IMR-90 (cell line): ENCODE results near the gene FITM1. TPM values are rescaled to one million over a fixed set of nuclear protein-coding genes. Genes with fewer than 3 reads are reported as not detected.

Experiments
- ATAC-seq: fragments of 200-7000 bp; cut with Tn5 transposase; 2 replicates; pipeline ENCODE4 v1.9.1; 2020; ENCODE audit warnings: low read depth, mild to moderate bottlenecking, moderate library complexity
- BruUV-seq: library from RNA; stranded (reverse); fragments of 400-500 nt; replicated peaks from 2 replicates; lab custom pipeline; 2021; lab: Mats Ljungman, UMichigan
- CTCF ChIA-PET: fragments of 300-600 bp; formaldehyde crosslinking; extraction: SDS; loops from one replicate; lab custom pipeline; 2021; ENCODE audit warnings: antibody characterized with exemption; lab: Yijun Ruan, JAX
- POLR2A ChIA-PET: fragments of 300-600 bp; sonication (Branson Sonifier 250); formaldehyde crosslinking; loops from one replicate; lab custom pipeline; 2022; ENCODE audit warnings: antibody characterized with exemption; ENCODE audit not compliant: unreplicated experiment; lab: Charles Lee
- DNase-seq: peaks from one replicate; pipeline ENCODE4 v3.0.0; 2013
- H2AFZ ChIP-seq: replicated peaks from 2 replicates; pipeline ENCODE3; 2013; ENCODE audit warnings: low read length, mild to moderate bottlenecking; ENCODE audit not compliant: poor library complexity
- H2AK5ac ChIP-seq: 2 replicates; pipeline ENCODE4 v1.6.1; 2013; ENCODE audit warnings: low read depth, low read length, inconsistent platforms
- H2AK9ac ChIP-seq: replicated peaks from 2 replicates; pipeline ENCODE3; 2013; ENCODE audit warnings: mild to moderate bottlenecking, low read depth, low read length, moderate library complexity; ENCODE audit not compliant: poor library complexity
- H2BK120ac ChIP-seq: 2 replicates; pipeline ENCODE4 v1.6.1; 2013; ENCODE audit warnings: low read depth, low read length, inconsistent platforms
- H2BK15ac ChIP-seq: 3 replicates; pipeline ENCODE4 v1.6.1; 2013; ENCODE audit warnings: low read depth, low read length, inconsistent platforms
- H2BK20ac ChIP-seq: 2 replicates; pipeline ENCODE4 v1.6.1; 2013; ENCODE audit warnings: low read depth, mild to moderate bottlenecking, inconsistent platforms, low read length, moderate library complexity
- H2BK5ac ChIP-seq: 2 replicates; pipeline ENCODE4 v1.6.1; 2013; ENCODE audit warnings: mild to moderate bottlenecking, low read depth, low read length, inconsistent platforms; ENCODE audit not compliant: poor library complexity, severe bottlenecking
- H3K14ac ChIP-seq: replicated peaks from 2 replicates; pipeline ENCODE4 v1.6.1; 2013; ENCODE audit warnings: low read depth, low read length, inconsistent platforms
- H3K18ac ChIP-seq: 2 replicates; pipeline ENCODE4 v1.6.1; 2013; ENCODE audit warnings: low read depth, low read length, control low read depth
- H3K23ac ChIP-seq: 2 replicates; pipeline ENCODE4 v1.6.1; 2013; ENCODE audit warnings: low read depth, low read length, inconsistent platforms
- H3K27ac ChIP-seq: 2 replicates; pipeline ENCODE4 v1.5.1; 2013; ENCODE audit warnings: mild to moderate bottlenecking, control low read depth, low read length; ENCODE audit not compliant: insufficient read depth
- H3K27me3 ChIP-seq: 2 replicates; pipeline ENCODE4 v1.6.1; 2013; ENCODE audit warnings: low read length; ENCODE audit not compliant: control insufficient read depth, insufficient read depth
- H3K36me3 ChIP-seq: 2 replicates; pipeline ENCODE4 v1.6.1; 2013; ENCODE audit warnings: low read length, mixed read lengths; ENCODE audit not compliant: control insufficient read depth, insufficient read depth
- H3K4ac ChIP-seq: 2 replicates; pipeline ENCODE4 v1.6.1; 2013; ENCODE audit warnings: low read depth, low read length, inconsistent platforms
- H3K4me1 ChIP-seq: 2 replicates; pipeline ENCODE4 v1.6.1; 2013; ENCODE audit warnings: low read length, mixed read lengths; ENCODE audit not compliant: control insufficient read depth, insufficient read depth
- H3K4me2 ChIP-seq: 2 replicates; pipeline ENCODE4 v1.6.1; 2013; ENCODE audit warnings: low read depth, mild to moderate bottlenecking, control low read depth, low read length, moderate library complexity
- H3K4me3 ChIP-seq: 2 replicates; pipeline ENCODE4 v1.5.1; 2013; ENCODE audit warnings: low read depth, mild to moderate bottlenecking, control low read depth, low read length, moderate library complexity; ENCODE audit not compliant: insufficient read depth
- H3K56ac ChIP-seq: 2 replicates; pipeline ENCODE4 v1.6.1; 2013; ENCODE audit warnings: low read length, inconsistent platforms; ENCODE audit not compliant: insufficient read depth; ENCODE audit errors: extremely low read depth
- H3K79me1 ChIP-seq, 2 experiments: 2 replicates each; pipeline ENCODE4 v1.6.1; 2013; ENCODE audit warnings: low read length in 2 of 2, inconsistent platforms in 1 of 2, low read depth in 1 of 2
- H3K9ac ChIP-seq: 2 replicates; pipeline ENCODE4 v1.6.1; 2013; ENCODE audit warnings: low read depth, low read length, control low read depth
- H3K9me1 ChIP-seq: 2 replicates; pipeline ENCODE4 v1.6.1; 2013; ENCODE audit warnings: low read length, inconsistent platforms; ENCODE audit not compliant: insufficient read depth
- H3K9me3 ChIP-seq: 2 replicates; pipeline ENCODE4 v1.6.1; 2013; ENCODE audit warnings: low read length; ENCODE audit not compliant: control insufficient read depth, insufficient read depth
- H4K20me1 ChIP-seq: 2 replicates; pipeline ENCODE4 v1.6.1; 2013; ENCODE audit warnings: low read length, inconsistent platforms; ENCODE audit not compliant: insufficient read depth
- H4K5ac ChIP-seq: 2 replicates; pipeline ENCODE4 v1.6.1; 2013; ENCODE audit warnings: mild to moderate bottlenecking, low read depth, low read length, control low read depth
- H4K8ac ChIP-seq, 2 experiments: 2 replicates each; pipeline ENCODE4 v1.6.1; 2013; ENCODE audit warnings: low read depth in 2 of 2, low read length in 2 of 2, control low read depth in 1 of 2, inconsistent platforms in 1 of 2
- H4K91ac ChIP-seq: 2 replicates; pipeline ENCODE4 v1.6.1; 2013; ENCODE audit warnings: low read depth, low read length, inconsistent platforms; ENCODE audit not compliant: insufficient read depth
- BHLHE40 ChIP-seq: fragments of 150-350 bp; IDR thresholded peaks from 2 replicates; pipeline ENCODE4 v1.6.1; 2016; ENCODE audit warnings: mild to moderate bottlenecking, low read depth, low read length
- CEBPB ChIP-seq: IDR thresholded peaks from 2 replicates; pipeline ENCODE4 v1.6.1; 2012; ENCODE audit warnings: low read depth, low read length, improper control_type of control experiment
- CHD1 ChIP-seq: IDR thresholded peaks from 2 replicates; pipeline ENCODE4 v1.6.1; 2012; ENCODE audit warnings: low read depth, low read length, improper control_type of control experiment
- FOS ChIP-seq: fragments of 150-350 bp; IDR thresholded peaks from 2 replicates; pipeline ENCODE4 v1.6.1; 2016; ENCODE audit warnings: low read depth, low read length
- MAFK ChIP-seq: IDR thresholded peaks from 2 replicates; pipeline ENCODE4 v1.6.1; 2012; ENCODE audit warnings: low read depth, low read length, improper control_type of control experiment
- MAZ ChIP-seq: IDR thresholded peaks from 2 replicates; pipeline ENCODE4 v1.6.1; 2012; ENCODE audit warnings: low read depth, mild to moderate bottlenecking, low read length, improper control_type of control experiment, moderate library complexity, borderline replicate concordance
- MXI1 ChIP-seq: IDR thresholded peaks from 2 replicates; pipeline ENCODE4 v1.6.1; 2012; ENCODE audit warnings: low read depth, mild to moderate bottlenecking, low read length, moderate library complexity, borderline replicate concordance
- NFE2L2 ChIP-seq: fragments of 150-350 bp; IDR thresholded peaks from 2 replicates; pipeline ENCODE4 v1.6.1; 2016; ENCODE audit warnings: low read depth, mild to moderate bottlenecking, low read length
- POLR2A ChIP-seq: IDR thresholded peaks from 2 replicates; pipeline ENCODE4 v1.6.1; 2012; ENCODE audit warnings: mild to moderate bottlenecking, low read depth, low read length
- RAD21 ChIP-seq: IDR thresholded peaks from 2 replicates; pipeline ENCODE4 v1.6.1; 2012; ENCODE audit warnings: low read length, improper control_type of control experiment
- RCOR1 ChIP-seq: IDR thresholded peaks from 2 replicates; pipeline ENCODE4 v1.6.1; 2012; ENCODE audit warnings: mild to moderate bottlenecking, low read length, improper control_type of control experiment; ENCODE audit not compliant: insufficient replicate concordance
- RFX5 ChIP-seq: IDR thresholded peaks from 2 replicates; pipeline ENCODE4 v1.8.0; 2012; ENCODE audit warnings: low read depth, mild to moderate bottlenecking, low read length, moderate library complexity
- SMC3 ChIP-seq: fragments of 150-350 bp; IDR thresholded peaks from 2 replicates; pipeline ENCODE4 v1.6.1; 2016; ENCODE audit warnings: low read depth, mild to moderate bottlenecking, antibody characterized with exemption, low read length, moderate library complexity
- WGBS, 2 experiments: methylation state at CpG; one replicate each; pipeline versions ENCODE4 v1.1.5 to v1.1.7; 2013; ENCODE audit warnings: missing lambda C conversion rate in 2 of 2; ENCODE audit not compliant: insufficient read length in 1 of 2; ENCODE audit errors: extremely low coverage in 2 of 2; 5-methylcytosine and 5-hydroxymethylcytosine counted together
- dilution Hi-C: fragments of 300-500 bp; cut with HindIII; formaldehyde crosslinking; loops from one replicate; pipeline ENCODE4 v1.14.3; 2018; ENCODE audit warnings: low sequenced_read_pairs; ENCODE audit not compliant: unreplicated experiment
- in situ Hi-C: fragments of 300-500 bp; cut with MboI; formaldehyde crosslinking; loops from 3 replicates; pipeline ENCODE4 v1.14.3; 2019; ENCODE audit warnings: low sequenced_read_pairs, inconsistent platforms, mixed read lengths
- intact Hi-C: fragments of 100-400 bp; cut with micrococcal nuclease; formaldehyde crosslinking; loops from 2 replicates; pipeline ENCODE4 v1.10.0; 2022
- polyA plus RNA-seq, 3 experiments: library from polyadenylated mRNA; depleted of rRNA; stranded (reverse); fragments of >200 nt; gene quantifications; 2 replicates each; pipeline ENCODE4 v1.2.3, GENCODE V29; 2012; ENCODE audit warnings: low replicate concordance in 1 of 3
- total RNA-seq: library from RNA; depleted of rRNA; stranded (reverse); fragments of >200 nt; gene quantifications from 2 replicates; pipeline ENCODE4 v1.2.3, GENCODE V29; 2012
- TF ChIP-seq, protein P1 (sequence below): conservative IDR thresholded peaks from 2 replicates; pipeline ENCODE4 v1.5.1; 2012; ENCODE audit warnings: mild to moderate bottlenecking, low read depth, low read length, improper control_type of control experiment
- TF ChIP-seq, protein P2 (sequence below): fragments of 150-350 bp; IDR thresholded peaks from 2 replicates; pipeline ENCODE4 v1.6.1; 2017; ENCODE audit warnings: mild to moderate bottlenecking, antibody characterized with exemption, low read length, low read depth
- TF ChIP-seq, protein P3 (sequence below): fragments of 150-350 bp; IDR thresholded peaks from 2 replicates; pipeline ENCODE4 v1.6.1; 2016; ENCODE audit warnings: low read depth, mild to moderate bottlenecking, low read length, moderate library complexity, borderline replicate concordance

The FITM1 gene
- total and polyA plus RNA-seq, 2 of the 4 experiments (the other 2 are of a cell fraction) = not detected

DNA sequence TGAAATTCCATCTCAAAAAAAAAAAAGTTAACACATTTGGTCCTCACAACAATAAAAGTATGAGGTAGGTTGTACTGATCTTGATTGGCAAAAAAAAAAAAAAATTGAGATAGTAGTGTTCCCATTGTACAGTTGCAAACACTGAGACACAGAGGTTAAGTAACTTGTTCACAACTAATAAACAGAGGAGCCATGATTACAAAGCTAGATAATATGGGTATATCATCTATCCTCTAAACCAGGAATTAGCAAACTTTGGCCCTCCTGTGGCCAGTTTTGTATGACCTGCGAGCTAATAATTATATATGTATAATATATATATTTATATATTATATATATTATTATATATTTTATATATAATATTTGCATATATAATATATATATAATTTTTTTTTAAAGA, 3.3 kb downstream of the FITM1 start:
- no peak for ATAC-seq
- Histone ChIP-seq H4K91ac (no peak overlapping the region), H2AFZ (no peak overlapping the region), H2AK9ac (no peak overlapping the region), H3K56ac (no peak overlapping the region), H2BK15ac (no peak overlapping the region), H2BK120ac (no peak overlapping the region), H3K4ac (no peak overlapping the region), H3K23ac (no peak overlapping the region), H4K20me1 (peaks cover 10% of the 10 kb centered on the region; the same call in 1 of the 2 replicates), H2BK20ac (no peak overlapping the region), H3K4me3 (no peak overlapping the region), H3K9me3 (no peaks in the 10 kb centered on the region), H4K8ac (no peak overlapping the region), H3K9ac (no peak overlapping the region), H3K4me2 (no peak overlapping the region), H3K14ac (no peak overlapping the region), H3K4me1 (peaks cover 8% of the 10 kb centered on the region; the same call in 1 of the 2 replicates), H2AK5ac (no peak overlapping the region), H3K27me3 (no peaks in the 10 kb centered on the region), H4K5ac (no peak overlapping the region), H3K9me1 (peaks cover 17% of the 10 kb centered on the region), H3K79me1 (peaks cover 11 to 26% of the 10 kb centered on the region in 2 experiments; a peak in 3 of 4 replicates), H3K36me3 (peaks cover 14% of the 10 kb centered on the region), H3K18ac (no peak overlapping the region), H2BK5ac (no peak overlapping the region), H3K27ac (no peak overlapping the region)
- WGBS, 2 experiments = no CpG with 5 or more reads among the region's 1 CpG
- in situ Hi-C loops (loop anchor here (10.0 to 25.0 kb wide), 3 partner anchors 301 to 1046 kb away; partner anchors contain the start of genes ACIN1, BCL2L2, C14orf119 and PABPN1), intact Hi-C loops (no loop called here), dilution Hi-C loops (no loop called here)
- no peak for TF ChIP-seq RFX5
- TF ChIP-seq FOS = no peak
- no peak for TF ChIP-seq CHD1
- no peak for TF ChIP-seq RCOR1
- TF ChIP-seq POLR2A = no peak
- TF ChIP-seq CEBPB = no peak
- TF ChIP-seq NFE2L2 = no peak
- no peak for TF ChIP-seq MAFK
- TF ChIP-seq, protein P1, sequence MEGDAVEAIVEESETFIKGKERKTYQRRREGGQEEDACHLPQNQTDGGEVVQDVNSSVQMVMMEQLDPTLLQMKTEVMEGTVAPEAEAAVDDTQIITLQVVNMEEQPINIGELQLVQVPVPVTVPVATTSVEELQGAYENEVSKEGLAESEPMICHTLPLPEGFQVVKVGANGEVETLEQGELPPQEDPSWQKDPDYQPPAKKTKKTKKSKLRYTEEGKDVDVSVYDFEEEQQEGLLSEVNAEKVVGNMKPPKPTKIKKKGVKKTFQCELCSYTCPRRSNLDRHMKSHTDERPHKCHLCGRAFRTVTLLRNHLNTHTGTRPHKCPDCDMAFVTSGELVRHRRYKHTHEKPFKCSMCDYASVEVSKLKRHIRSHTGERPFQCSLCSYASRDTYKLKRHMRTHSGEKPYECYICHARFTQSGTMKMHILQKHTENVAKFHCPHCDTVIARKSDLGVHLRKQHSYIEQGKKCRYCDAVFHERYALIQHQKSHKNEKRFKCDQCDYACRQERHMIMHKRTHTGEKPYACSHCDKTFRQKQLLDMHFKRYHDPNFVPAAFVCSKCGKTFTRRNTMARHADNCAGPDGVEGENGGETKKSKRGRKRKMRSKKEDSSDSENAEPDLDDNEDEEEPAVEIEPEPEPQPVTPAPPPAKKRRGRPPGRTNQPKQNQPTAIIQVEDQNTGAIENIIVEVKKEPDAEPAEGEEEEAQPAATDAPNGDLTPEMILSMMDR = no peak
- TF ChIP-seq SMC3 = no peak
- TF ChIP-seq RAD21 = no peak
- no peak for TF ChIP-seq BHLHE40
- TF ChIP-seq, protein P2, sequence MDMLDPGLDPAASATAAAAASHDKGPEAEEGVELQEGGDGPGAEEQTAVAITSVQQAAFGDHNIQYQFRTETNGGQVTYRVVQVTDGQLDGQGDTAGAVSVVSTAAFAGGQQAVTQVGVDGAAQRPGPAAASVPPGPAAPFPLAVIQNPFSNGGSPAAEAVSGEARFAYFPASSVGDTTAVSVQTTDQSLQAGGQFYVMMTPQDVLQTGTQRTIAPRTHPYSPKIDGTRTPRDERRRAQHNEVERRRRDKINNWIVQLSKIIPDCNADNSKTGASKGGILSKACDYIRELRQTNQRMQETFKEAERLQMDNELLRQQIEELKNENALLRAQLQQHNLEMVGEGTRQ = no peak
- no peak for TF ChIP-seq MXI1
- TF ChIP-seq, protein P3, sequence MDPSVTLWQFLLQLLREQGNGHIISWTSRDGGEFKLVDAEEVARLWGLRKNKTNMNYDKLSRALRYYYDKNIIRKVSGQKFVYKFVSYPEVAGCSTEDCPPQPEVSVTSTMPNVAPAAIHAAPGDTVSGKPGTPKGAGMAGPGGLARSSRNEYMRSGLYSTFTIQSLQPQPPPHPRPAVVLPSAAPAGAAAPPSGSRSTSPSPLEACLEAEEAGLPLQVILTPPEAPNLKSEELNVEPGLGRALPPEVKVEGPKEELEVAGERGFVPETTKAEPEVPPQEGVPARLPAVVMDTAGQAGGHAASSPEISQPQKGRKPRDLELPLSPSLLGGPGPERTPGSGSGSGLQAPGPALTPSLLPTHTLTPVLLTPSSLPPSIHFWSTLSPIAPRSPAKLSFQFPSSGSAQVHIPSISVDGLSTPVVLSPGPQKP = no peak
- TF ChIP-seq MAZ = no peak
- BruUV-seq = no TSS peak
- CTCF ChIA-PET = interaction anchor here (1.1 kb wide), 1 partner anchor 27 kb away, joined by 4 read pairs; the partner anchor contains the start of gene IRF9
- POLR2A ChIA-PET = interaction anchor here (0.7 kb wide), 1 partner anchor 207 kb away, joined by 6 read pairs; no protein-coding TSS in a partner anchor
- DNase-seq = no peak
